Measurements from ENCODE around the gene CFAP99. TPM values are rescaled to one million over a fixed set of nuclear protein-coding genes. Genes with fewer than 3 reads are reported as not detected.

CFAP99 gene
- total and polyA plus RNA-seq, 9 of the 15 experiments (the other 6 are each of a cell fraction or from before 2014, with no cell fraction given), result 0.07 to 0.18 (median 0.09) TPM; not detected in 6

DNA sequence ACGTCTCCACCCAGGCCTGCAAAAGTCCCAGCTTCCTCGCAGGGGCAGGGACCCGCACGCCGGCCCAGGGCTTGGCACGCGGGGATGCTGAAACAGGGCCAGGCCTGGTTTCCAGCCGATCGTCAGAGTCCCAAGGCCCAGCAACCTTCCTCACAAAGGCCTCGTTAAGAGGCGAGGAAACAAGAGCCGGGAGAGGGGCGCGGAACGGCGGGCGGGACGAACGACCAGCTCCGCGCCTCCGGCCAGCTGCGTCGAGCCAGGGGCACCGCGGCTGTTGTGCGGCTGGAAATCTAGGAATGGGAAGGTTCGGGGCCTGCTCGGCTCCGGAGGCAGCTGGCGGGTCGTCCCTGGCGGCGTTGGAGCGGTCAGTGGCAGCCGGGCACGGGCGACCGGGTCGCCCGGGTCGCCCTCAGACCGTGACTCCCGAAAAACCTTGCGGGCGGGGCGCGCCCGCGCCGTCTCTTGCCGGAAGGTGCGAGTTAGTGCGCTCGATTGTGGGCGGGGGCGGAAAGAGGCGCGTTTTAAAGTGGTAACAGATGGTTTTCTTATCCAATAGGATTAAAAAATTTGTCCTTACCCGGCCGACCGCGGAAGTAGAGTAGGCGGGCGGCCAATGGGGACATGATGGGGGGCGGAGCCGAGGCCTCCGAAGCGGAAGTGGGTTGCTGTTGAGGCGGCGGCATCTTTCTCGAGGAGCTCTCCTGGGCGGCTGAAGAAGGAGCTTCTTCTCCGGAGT lies 49.9 kb downstream of the CFAP99 start, which contains the start of gene RNF4 (continued):
- TF ChIP-seq ZNF696 (CRISPR knock-in tag; conservative IDR thresholded peaks at IDR 0.05) (no peak), POLR2A (conservative IDR thresholded peaks at IDR 0.05) (peak; percentile 92; the same call in 1 of the 2 replicates), NCOA2 (IDR thresholded peaks at IDR 0.05; ENCODE audit: partially characterized antibody in 2 of 2) (no peak), CBFA2T3 (IDR thresholded peaks at IDR 0.05) (no peak), MXI1 (IDR thresholded peaks at IDR 0.05; ENCODE audit: low read depth, low read length) (no peak), NR2C2 (CRISPR knock-in tag; IDR thresholded peaks at IDR 0.05) (no peak), NR2C2 (tag; IDR thresholded peaks at IDR 0.05) (peak; percentile 93), SRSF1 (IDR thresholded peaks at IDR 0.05; ENCODE audit: low read depth, low read length) (no peak), NEUROD1 (IDR thresholded peaks at IDR 0.05; ENCODE audit: borderline replicate concordance, low read depth, low read length, partially characterized antibody) (peak; percentile 48), CSDE1 (IDR thresholded peaks at IDR 0.05) (no peak), ZNF507 (tag; conservative IDR thresholded peaks at IDR 0.05) (no peak), HLTF (IDR thresholded peaks at IDR 0.05) (no peak), ZBTB1 (CRISPR knock-in tag; IDR thresholded peaks at IDR 0.05; ENCODE audit: borderline replicate concordance, low read depth) (no peak; the same call in 1 of the 2 replicates), HNRNPK (IDR thresholded peaks at IDR 0.05; ENCODE audit: low read depth, low read length, poor library complexity, severe bottlenecking) (no peak), ZNF165 (CRISPR knock-in tag; IDR thresholded peaks at IDR 0.05; ENCODE audit: borderline replicate concordance) (no peak), TGIF2 (CRISPR knock-in tag; IDR thresholded peaks at IDR 0.05) (no peak), ZNF76 (CRISPR knock-in tag; IDR thresholded peaks at IDR 0.05; ENCODE audit: borderline replicate concordance) (0 out of 2 replicates have a peak, but pooled peaks have one; percentile 33), ZSCAN32 (CRISPR knock-in tag; IDR thresholded peaks at IDR 0.05) (no peak), RBM14 (IDR thresholded peaks at IDR 0.05; ENCODE audit: borderline replicate concordance, insufficient read depth, low read depth, low read length) (no peak)
- TF ChIP-seq, protein P1, sequence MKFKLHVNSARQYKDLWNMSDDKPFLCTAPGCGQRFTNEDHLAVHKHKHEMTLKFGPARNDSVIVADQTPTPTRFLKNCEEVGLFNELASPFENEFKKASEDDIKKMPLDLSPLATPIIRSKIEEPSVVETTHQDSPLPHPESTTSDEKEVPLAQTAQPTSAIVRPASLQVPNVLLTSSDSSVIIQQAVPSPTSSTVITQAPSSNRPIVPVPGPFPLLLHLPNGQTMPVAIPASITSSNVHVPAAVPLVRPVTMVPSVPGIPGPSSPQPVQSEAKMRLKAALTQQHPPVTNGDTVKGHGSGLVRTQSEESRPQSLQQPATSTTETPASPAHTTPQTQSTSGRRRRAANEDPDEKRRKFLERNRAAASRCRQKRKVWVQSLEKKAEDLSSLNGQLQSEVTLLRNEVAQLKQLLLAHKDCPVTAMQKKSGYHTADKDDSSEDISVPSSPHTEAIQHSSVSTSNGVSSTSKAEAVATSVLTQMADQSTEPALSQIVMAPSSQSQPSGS (CRISPR knock-in tag; IDR thresholded peaks at IDR 0.05), result no peak
- TF ChIP-seq, protein P2, sequence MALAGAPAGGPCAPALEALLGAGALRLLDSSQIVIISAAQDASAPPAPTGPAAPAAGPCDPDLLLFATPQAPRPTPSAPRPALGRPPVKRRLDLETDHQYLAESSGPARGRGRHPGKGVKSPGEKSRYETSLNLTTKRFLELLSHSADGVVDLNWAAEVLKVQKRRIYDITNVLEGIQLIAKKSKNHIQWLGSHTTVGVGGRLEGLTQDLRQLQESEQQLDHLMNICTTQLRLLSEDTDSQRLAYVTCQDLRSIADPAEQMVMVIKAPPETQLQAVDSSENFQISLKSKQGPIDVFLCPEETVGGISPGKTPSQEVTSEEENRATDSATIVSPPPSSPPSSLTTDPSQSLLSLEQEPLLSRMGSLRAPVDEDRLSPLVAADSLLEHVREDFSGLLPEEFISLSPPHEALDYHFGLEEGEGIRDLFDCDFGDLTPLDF (CRISPR knock-in tag; IDR thresholded peaks at IDR 0.05), result peak; percentile 36
- TF ChIP-seq, protein P3, sequence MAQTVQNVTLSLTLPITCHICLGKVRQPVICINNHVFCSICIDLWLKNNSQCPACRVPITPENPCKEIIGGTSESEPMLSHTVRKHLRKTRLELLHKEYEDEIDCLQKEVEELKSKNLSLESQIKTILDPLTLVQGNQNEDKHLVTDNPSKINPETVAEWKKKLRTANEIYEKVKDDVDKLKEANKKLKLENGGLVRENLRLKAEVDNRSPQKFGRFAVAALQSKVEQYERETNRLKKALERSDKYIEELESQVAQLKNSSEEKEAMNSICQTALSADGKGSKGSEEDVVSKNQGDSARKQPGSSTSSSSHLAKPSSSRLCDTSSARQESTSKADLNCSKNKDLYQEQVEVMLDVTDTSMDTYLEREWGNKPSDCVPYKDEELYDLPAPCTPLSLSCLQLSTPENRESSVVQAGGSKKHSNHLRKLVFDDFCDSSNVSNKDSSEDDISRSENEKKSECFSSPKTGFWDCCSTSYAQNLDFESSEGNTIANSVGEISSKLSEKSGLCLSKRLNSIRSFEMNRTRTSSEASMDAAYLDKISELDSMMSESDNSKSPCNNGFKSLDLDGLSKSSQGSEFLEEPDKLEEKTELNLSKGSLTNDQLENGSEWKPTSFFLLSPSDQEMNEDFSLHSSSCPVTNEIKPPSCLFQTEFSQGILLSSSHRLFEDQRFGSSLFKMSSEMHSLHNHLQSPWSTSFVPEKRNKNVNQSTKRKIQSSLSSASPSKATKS (CRISPR knock-in tag; IDR thresholded peaks at IDR 0.05), result no peak
- TF ChIP-seq, protein P4, sequence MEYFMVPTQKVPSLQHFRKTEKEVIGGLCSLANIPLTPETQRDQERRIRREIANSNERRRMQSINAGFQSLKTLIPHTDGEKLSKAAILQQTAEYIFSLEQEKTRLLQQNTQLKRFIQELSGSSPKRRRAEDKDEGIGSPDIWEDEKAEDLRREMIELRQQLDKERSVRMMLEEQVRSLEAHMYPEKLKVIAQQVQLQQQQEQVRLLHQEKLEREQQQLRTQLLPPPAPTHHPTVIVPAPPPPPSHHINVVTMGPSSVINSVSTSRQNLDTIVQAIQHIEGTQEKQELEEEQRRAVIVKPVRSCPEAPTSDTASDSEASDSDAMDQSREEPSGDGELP (CRISPR knock-in tag; IDR thresholded peaks at IDR 0.05; ENCODE audit: borderline replicate concordance), result peak; percentile 74
- TF ChIP-seq, protein P5, sequence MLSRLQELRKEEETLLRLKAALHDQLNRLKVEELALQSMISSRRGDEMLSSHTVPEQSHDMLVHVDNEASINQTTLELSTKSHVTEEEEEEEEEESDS (CRISPR knock-in tag; IDR thresholded peaks at IDR 0.05), result no peak

Data from K562 (cell line).